GM10266 (cell line): ENCODE data around the gene SERPINB12.

Source experiments
- DNase-seq: peaks from one replicate; pipeline ENCODE4 v3.0.0; 2012; ENCODE audit errors: extremely low spot score
- TF ChIP-seq, protein P1 (sequence below): IDR thresholded peaks from 2 replicates; pipeline ENCODE4 v1.5.1; 2012; ENCODE audit warnings: mild to moderate bottlenecking, low read depth; ENCODE audit not compliant: control insufficient read depth, insufficient read depth; ENCODE audit errors: missing control alignments

The SERPINB12 gene, protein sequence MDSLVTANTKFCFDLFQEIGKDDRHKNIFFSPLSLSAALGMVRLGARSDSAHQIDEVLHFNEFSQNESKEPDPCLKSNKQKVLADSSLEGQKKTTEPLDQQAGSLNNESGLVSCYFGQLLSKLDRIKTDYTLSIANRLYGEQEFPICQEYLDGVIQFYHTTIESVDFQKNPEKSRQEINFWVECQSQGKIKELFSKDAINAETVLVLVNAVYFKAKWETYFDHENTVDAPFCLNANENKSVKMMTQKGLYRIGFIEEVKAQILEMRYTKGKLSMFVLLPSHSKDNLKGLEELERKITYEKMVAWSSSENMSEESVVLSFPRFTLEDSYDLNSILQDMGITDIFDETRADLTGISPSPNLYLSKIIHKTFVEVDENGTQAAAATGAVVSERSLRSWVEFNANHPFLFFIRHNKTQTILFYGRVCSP

DNA sequence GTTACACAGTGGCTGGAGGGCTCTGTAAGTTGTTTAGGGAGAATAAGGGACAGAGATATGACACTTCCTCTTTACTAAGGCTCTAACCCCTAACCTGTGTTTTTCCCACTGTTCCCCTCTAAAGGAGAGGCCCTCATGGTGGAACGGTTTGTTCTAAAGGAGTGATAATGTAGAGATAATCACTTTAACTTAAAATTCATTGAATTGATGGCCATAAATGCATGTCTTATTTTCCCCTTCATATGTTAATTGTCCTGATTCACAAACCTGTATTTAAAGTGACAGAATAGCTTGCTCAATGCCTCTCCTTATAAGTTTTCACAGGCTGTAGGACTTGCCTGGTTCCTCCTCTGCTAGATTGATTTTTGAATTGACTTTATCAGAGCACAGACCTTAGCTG, at the start of gene SERPINB12:
Gene SERPINB12 (plus strand): TSS at position 301 of the 400 bp plus-strand sequence. CDS start 13,791 bp downstream, outside the sequence.
- no peak for DNase-seq

DNA sequence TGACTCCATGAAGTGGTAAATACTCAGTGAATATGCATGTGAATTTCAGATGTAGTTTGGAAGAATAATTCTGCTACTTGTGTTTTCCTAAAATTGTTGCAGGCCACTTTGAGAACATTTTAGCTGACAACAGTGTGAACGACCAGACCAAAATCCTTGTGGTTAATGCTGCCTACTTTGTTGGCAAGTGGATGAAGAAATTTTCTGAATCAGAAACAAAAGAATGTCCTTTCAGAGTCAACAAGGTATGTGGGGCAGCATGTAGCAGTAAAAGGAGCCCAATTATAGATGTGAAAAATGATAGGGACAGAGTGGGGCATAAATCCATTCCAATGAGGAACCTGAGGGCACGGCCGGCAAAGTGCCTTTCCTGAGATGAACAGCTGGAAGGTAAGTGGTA, 49.3 kb upstream of the SERPINB12 start:
- DNase-seq: no peak
- TF ChIP-seq, protein P1, sequence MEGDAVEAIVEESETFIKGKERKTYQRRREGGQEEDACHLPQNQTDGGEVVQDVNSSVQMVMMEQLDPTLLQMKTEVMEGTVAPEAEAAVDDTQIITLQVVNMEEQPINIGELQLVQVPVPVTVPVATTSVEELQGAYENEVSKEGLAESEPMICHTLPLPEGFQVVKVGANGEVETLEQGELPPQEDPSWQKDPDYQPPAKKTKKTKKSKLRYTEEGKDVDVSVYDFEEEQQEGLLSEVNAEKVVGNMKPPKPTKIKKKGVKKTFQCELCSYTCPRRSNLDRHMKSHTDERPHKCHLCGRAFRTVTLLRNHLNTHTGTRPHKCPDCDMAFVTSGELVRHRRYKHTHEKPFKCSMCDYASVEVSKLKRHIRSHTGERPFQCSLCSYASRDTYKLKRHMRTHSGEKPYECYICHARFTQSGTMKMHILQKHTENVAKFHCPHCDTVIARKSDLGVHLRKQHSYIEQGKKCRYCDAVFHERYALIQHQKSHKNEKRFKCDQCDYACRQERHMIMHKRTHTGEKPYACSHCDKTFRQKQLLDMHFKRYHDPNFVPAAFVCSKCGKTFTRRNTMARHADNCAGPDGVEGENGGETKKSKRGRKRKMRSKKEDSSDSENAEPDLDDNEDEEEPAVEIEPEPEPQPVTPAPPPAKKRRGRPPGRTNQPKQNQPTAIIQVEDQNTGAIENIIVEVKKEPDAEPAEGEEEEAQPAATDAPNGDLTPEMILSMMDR: no peak

More for the DNA sequence above, at the start of gene SERPINB12:
- TF ChIP-seq, protein P1: no peak

DNA sequence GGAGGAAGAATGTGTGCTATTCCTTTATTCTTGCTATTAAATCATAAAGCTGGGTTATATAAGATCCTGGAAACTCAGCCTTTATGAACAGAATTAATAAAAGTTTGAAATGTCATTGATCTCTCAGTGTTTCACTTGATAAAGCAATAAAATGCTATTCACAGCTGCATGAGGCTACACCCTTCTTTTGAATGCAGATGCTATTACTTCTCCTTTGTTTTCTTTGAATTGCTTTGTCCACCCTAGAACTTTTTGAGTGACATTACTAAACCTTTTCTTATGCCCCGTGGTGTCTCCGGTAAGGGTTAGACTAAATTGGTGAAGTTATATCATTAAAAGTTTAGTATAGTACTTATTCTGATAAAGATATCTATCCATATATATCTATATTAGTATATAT, 46.5 kb upstream of the SERPINB12 start:
- DNase-seq: no peak
- TF ChIP-seq, protein P1: no peak

DNA sequence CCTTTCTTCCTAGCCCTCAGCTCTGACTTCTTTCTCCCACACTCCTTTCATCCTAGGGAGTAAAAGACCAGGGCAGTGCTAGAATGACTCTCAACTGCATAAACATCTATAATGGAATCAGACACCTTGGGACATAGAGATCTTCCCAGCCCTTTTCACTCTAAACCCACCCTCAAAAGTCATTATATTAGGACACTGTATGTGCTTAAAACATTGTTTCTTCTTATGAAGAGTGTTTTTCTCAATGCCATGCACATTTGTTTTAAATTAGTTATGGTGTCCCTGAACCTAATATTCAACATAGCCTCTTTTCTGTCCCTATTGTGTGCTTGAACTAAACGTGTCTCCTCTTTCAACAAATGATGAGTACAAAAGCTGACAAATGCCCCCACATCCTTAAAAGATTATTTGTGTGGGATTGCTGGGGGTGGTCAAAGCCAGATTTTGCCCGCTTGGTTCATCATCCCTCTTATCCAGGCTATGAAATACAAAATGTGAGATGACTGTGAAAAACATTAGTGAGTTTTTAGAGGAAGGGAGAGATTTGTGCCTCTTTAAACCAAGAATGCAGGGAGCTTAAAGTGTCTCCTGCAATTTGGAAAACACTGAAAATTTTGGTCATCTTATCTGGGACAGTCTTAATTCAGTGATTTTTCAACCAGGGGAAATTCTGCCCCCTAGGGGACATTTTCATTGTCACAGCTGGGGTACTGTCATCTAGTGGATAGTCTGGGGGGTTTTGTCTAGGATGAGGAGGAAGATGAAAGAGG, 36.4 kb upstream of the SERPINB12 start:
- peak; percentile 35 for DNase-seq
- TF ChIP-seq, protein P1: peak; percentile 57

DNA sequence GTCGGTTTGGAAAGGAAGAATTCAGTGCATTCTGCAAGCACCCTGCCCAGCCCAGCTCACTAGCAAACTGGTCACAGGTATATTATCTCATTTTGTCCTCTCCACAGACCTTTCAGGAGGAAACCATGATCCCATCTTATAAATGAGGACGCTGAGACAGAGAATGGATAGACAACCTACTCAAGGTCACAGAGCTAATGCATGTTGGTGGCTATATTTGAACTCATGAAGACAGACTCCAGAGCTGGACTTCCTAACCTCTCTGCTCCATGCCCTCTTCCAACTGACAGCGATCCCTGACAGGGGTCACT, 35.9 kb upstream of the SERPINB12 start:
- DNase-seq: no peak
- TF ChIP-seq, protein P1: no peak

DNA sequence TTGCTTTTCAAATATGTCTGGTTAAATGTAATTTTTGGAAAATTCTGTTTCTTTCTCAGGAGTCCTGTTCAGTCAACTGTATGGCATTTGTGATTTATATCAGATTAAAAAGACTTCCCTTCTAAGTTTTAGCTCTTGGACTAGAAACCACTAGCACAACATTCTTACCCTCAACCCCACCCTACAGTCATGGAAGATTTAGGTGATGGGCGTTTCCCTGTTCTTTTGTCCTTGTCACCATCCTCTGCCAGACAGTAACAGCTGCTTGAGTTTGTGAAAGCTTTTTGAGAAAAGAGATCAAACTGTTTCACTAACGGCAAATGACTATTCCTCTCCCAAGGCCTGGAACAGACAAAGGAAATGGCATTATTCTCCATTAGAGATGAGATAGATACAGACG, 33.6 kb upstream of the SERPINB12 start:
- TF ChIP-seq, protein P1: no peak
- no peak for DNase-seq

DNA sequence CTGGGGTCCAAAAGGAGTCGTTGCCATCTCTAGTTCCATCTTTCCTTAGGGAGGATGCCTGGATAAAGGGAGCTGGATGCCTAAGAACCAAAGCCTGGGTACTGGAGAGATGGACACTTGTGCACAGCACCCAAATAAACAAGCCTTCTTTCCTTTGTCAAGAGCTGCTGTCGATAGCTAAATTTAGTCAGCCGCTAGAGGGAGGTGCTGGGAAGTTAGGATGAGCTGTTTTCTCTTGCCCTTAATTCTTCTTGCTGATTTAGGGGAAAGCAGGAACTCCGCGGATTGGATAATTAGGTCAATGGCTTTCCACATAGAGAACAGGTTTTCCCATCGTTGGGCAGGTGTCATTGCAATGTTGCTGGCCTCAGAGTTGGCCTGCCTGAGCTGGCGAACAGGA, 30.9 kb upstream of the SERPINB12 start:
- DNase-seq: no peak
- TF ChIP-seq, protein P1: peak; percentile 61
